GM12878 (cell line): ENCODE measurements around the gene ADGRD1. TPM values are rescaled to one million over a fixed set of nuclear protein-coding genes. Genes with fewer than 3 reads are reported as not detected.

ENCODE experiments used
- ATAC-seq: fragments of 200-7000 bp; cut with Tn5 transposase; 3 replicates; pipeline ENCODE4 v1.9.1; 2020; ENCODE audit warnings: mild to moderate bottlenecking, moderate library complexity
- BruUV-seq: library from RNA; stranded (reverse); fragments of 400-500 nt; replicated peaks from 2 replicates; lab custom pipeline; 2021; lab: Mats Ljungman, UMichigan
- CTCF ChIA-PET: fragments of 300-600 bp; sonication (Branson Sonifier 250); formaldehyde crosslinking; extraction: SDS; loops from one replicate; lab custom pipeline; 2021; ENCODE audit warnings: inconsistent platforms; lab: Yijun Ruan, JAX
- POLR2A ChIA-PET: fragments of 350-600 bp; formaldehyde crosslinking; extraction: SDS; loops from one replicate; lab custom pipeline; 2021; ENCODE audit warnings: inconsistent platforms; lab: Charles Lee
- RAD21 ChIA-PET: fragments of 300-600 bp; sonication (Branson Sonifier 250); formaldehyde crosslinking; loops from one replicate; lab custom pipeline; 2023; ENCODE audit warnings: antibody characterized with exemption; ENCODE audit not compliant: unreplicated experiment; lab: Charles Lee
- SMC1A ChIA-PET: fragments of 300-600 bp; sonication (Branson Sonifier 250); formaldehyde crosslinking; loops from one replicate; lab custom pipeline; 2023; ENCODE audit not compliant: unreplicated experiment, uncharacterized antibody; lab: Charles Lee
- DNase-seq: peaks from one replicate; pipeline ENCODE4 v3.0.0-alpha.2; 2011; ENCODE audit warnings: low read depth, low spot score
- FAIRE-seq: peaks from 3 replicates; lab custom pipeline; 2011; peaks lifted over from hg19 to GRCh38; lab: Jason Lieb, UNC
- H2AFZ ChIP-seq: 2 replicates; pipeline ENCODE4 v1.6.0; 2011; ENCODE audit warnings: low read depth, low read length, control low read depth; ENCODE audit not compliant: control insufficient read depth
- H3K27ac ChIP-seq: 2 replicates; pipeline ENCODE4 v1.5.1; 2011; ENCODE audit warnings: control low read depth; ENCODE audit not compliant: control insufficient read depth, insufficient read depth
- H3K27me3 ChIP-seq, 2 experiments: replicated peaks in 1 of 2; 2 replicates each; pipeline versions ENCODE4 v1.6.0 to v1.6.1; 2011; ENCODE audit warnings: low read length in 1 of 2; ENCODE audit not compliant: control insufficient read depth in 2 of 2, insufficient read depth in 2 of 2
- H3K36me3 ChIP-seq, 2 experiments: 2 replicates each; pipeline ENCODE4 v1.5.1; 2011; ENCODE audit warnings: low read length in 1 of 2; ENCODE audit not compliant: control insufficient read depth in 2 of 2, insufficient read depth in 2 of 2
- H3K4me1 ChIP-seq: 2 replicates; pipeline ENCODE4 v1.6.1; 2011; ENCODE audit warnings: mild to moderate bottlenecking, low read length, moderate library complexity, mixed read lengths; ENCODE audit not compliant: control insufficient read depth, insufficient read depth
- H3K4me2 ChIP-seq: 2 replicates; pipeline ENCODE4 v1.6.0; 2011; ENCODE audit warnings: control low read depth; ENCODE audit not compliant: control insufficient read depth, insufficient read depth
- H3K4me3 ChIP-seq: fragments of 200-600 bp; sonication (generic); 2 replicates; pipeline ENCODE4 v1.5.1; 2016
- H3K79me2 ChIP-seq: 2 replicates; pipeline ENCODE4 v1.6.0; 2011; ENCODE audit warnings: low read length; ENCODE audit not compliant: control insufficient read depth, insufficient read depth
- H3K9ac ChIP-seq: 2 replicates; pipeline ENCODE4 v1.8.0; 2011; ENCODE audit warnings: low read length, control low read depth, mixed read lengths; ENCODE audit not compliant: control insufficient read depth, insufficient read depth
- H3K9me3 ChIP-seq: replicated peaks from 3 replicates; pipeline ENCODE4 v1.5.1; 2011; ENCODE audit warnings: mild to moderate bottlenecking, low read length; ENCODE audit not compliant: control insufficient read depth, insufficient read depth
- H4K20me1 ChIP-seq: 2 replicates; pipeline ENCODE4 v1.6.0; 2011; ENCODE audit not compliant: control insufficient read depth, insufficient read depth
- CHD4 ChIP-seq: fragments of 200-600 bp; sonication (generic); IDR thresholded peaks from 2 replicates; pipeline ENCODE4 v1.6.1; 2016; ENCODE audit warnings: mild to moderate bottlenecking
- HCFC1 ChIP-seq: fragments of 150-350 bp; IDR thresholded peaks from 2 replicates; pipeline ENCODE4 v1.6.1; 2014; ENCODE audit warnings: low read length
- MTA3 ChIP-seq: IDR thresholded peaks from 2 replicates; pipeline ENCODE4 v1.6.1; 2012; ENCODE audit warnings: low read length, inconsistent platforms, borderline replicate concordance
- NBN ChIP-seq: fragments of 450-650 bp; IDR thresholded peaks from 2 replicates; pipeline ENCODE4 v1.6.1; 2016
- NFYA ChIP-seq: IDR thresholded peaks from 2 replicates; pipeline ENCODE4 v1.6.1; 2011; ENCODE audit warnings: low read depth, mild to moderate bottlenecking, low read length, improper control_type of control experiment, borderline replicate concordance
- PAX5 ChIP-seq: IDR thresholded peaks from 2 replicates; pipeline ENCODE4 v1.6.1; 2011; ENCODE audit warnings: low read depth, low read length, borderline replicate concordance
- POLR2A ChIP-seq: IDR thresholded peaks from 2 replicates; pipeline ENCODE4 v1.6.1; 2011; ENCODE audit warnings: low read depth, mild to moderate bottlenecking, low read length
- RBBP5 ChIP-seq: fragments of 200-600 bp; sonication (generic); conservative IDR thresholded peaks from 2 replicates; pipeline ENCODE4 v1.6.1; 2016
- RELB ChIP-seq: fragments of 450-650 bp; IDR thresholded peaks from 2 replicates; pipeline ENCODE4 v1.6.1; 2017; ENCODE audit warnings: low read depth, mild to moderate bottlenecking, moderate library complexity
- SKIL ChIP-seq: fragments of 450-650 bp; IDR thresholded peaks from 2 replicates; pipeline ENCODE4 v1.6.1; 2017; ENCODE audit warnings: mild to moderate bottlenecking, low read depth, inconsistent platforms; ENCODE audit not compliant: poor library complexity, severe bottlenecking
- SP1 ChIP-seq: IDR thresholded peaks from one replicate; pipeline ENCODE4 v1.6.1; 2011; ENCODE audit warnings: low read depth, low read length
- YY1 ChIP-seq: IDR thresholded peaks from 2 replicates; pipeline ENCODE4 v1.6.1; 2011; ENCODE audit warnings: low read depth, mild to moderate bottlenecking, low read length
- ZNF687 ChIP-seq: fragments of 450-650 bp; IDR thresholded peaks from 2 replicates; pipeline ENCODE4 v1.6.1; 2017; ENCODE audit warnings: mild to moderate bottlenecking, moderate library complexity
- WGBS: methylation state at CpG from one replicate; pipeline ENCODE4 v1.1.6; 2016; ENCODE audit warnings: low lambda C conversion rate; ENCODE audit not compliant: insufficient replicate concordance, insufficient coverage; ENCODE audit errors: missing lambda C conversion rate; 5-methylcytosine and 5-hydroxymethylcytosine counted together
- in situ Hi-C: fragments of 300-500 bp; cut with MboI; formaldehyde crosslinking; loops from 9 replicates; pipeline ENCODE4 v1.14.3; 2018; ENCODE audit warnings: mixed read lengths
- intact Hi-C: fragments of 100-400 bp; cut with micrococcal nuclease; formaldehyde crosslinking; loops from one replicate; pipeline ENCODE4 v1.14.2; 2022; ENCODE audit not compliant: unreplicated experiment
- polyA plus RNA-seq, 11 experiments: library from polyadenylated mRNA; depleted of rRNA in 4 of 11; unstranded in 6 of 11; stranded (reverse) in 5 of 11; fragments of >200 nt; fragmentation: Nextera tagmentation in 4 of 11; fragmentation: Illumina TruSeq in 1 of 11; extraction: Ambion mirVana in 4 of 11; extraction: Trizol in 1 of 11; gene quantifications; 1 replicate in 1 of 11; 2 replicates in 10 of 11; pipeline versions ENCODE4 v1.2.1 to v1.2.3, GENCODE V29; 2011 to 2016; ENCODE audit warnings: inconsistent platforms in 2 of 11, missing spikeins in 2 of 11, low read depth in 1 of 11
- total RNA-seq, 4 experiments: library from RNA; depleted of rRNA in 3 of 4; stranded (reverse); fragments of >200 nt in 3 of 4; fragmentation: Illumina TruSeq in 1 of 4; extraction: Trizol in 1 of 4; gene quantifications; 2 replicates each; pipeline versions ENCODE4 v1.2.1 to v1.2.3, GENCODE V29; 2013 to 2021

The ADGRD1 gene
- total and polyA plus RNA-seq, 10 of the 15 experiments (the other 5 are each of a cell fraction or from before 2014, with no cell fraction given) = 0.15 to 12.7 (median 1.2) TPM

- Histone ChIP-seq H3K36me3 (no peaks in the 10 kb centered on the region), H3K79me2 (no peaks in the 10 kb centered on the region), H3K4me3 (no peak overlapping the region), H3K9ac (no peak overlapping the region), H3K27me3 (no peaks in the 10 kb centered on the region; a peak in 1 of 4 replicates), H3K4me1 (no peaks in the 10 kb centered on the region), H3K27ac (no peak overlapping the region), H3K9me3 (no peaks in the 10 kb centered on the region), H3K4me2 (no peak overlapping the region), H4K20me1 (no peaks in the 10 kb centered on the region), H2AFZ (no peak overlapping the region)
- CTCF ChIA-PET = no interaction called here
- BruUV-seq = no TSS peak
- 76% methylated on average over 11 of the region's 11 CpGs for WGBS
- in situ Hi-C loops (no loop called here), intact Hi-C loops (no loop called here)
- FAIRE-seq = no peak
- POLR2A ChIA-PET = no interaction called here
- RAD21 ChIA-PET = no interaction called here
- no peak for DNase-seq
- SMC1A ChIA-PET = no interaction called here
- no peak for ATAC-seq
- TF ChIP-seq PAX5 (no peak), POLR2A (no peak), YY1 (no peak), NBN (no peak)
Measured at GRCh38 chr12:131026754-131027153, 73.0 kb downstream of the ADGRD1 start.

- ChIA-PET POLR2A (no interaction called here), CTCF (no interaction called here), SMC1A (no interaction called here), RAD21 (no interaction called here)
- H3K4me1 ChIP-seq = no peaks in the 10 kb centered on the region
- no TSS peak for BruUV-seq
- intact Hi-C loops (no loop called here), in situ Hi-C loops (no loop called here)
- no peaks in the 10 kb centered on the region for H3K79me2 ChIP-seq
- H3K27me3 ChIP-seq = no peaks in the 10 kb centered on the region; a peak in 1 of 4 replicates
- no peak overlapping the region for H3K4me3 ChIP-seq
- FAIRE-seq (no peak), ATAC-seq (no peak), DNase-seq (no peak)
- no peak overlapping the region for H3K4me2 ChIP-seq
- H4K20me1 ChIP-seq = no peaks in the 10 kb centered on the region
- no peaks in the 10 kb centered on the region for H3K36me3 ChIP-seq
- H3K27ac ChIP-seq = no peak overlapping the region
- 77% methylated on average over 9 of the region's 9 CpGs for WGBS
- no peak overlapping the region for H3K9ac ChIP-seq
- no peaks in the 10 kb centered on the region for H3K9me3 ChIP-seq
- H2AFZ ChIP-seq = no peak overlapping the region
- TF ChIP-seq SKIL = no peak
- no peak for TF ChIP-seq ZNF687
- no peak for TF ChIP-seq MTA3
- no peak for TF ChIP-seq RBBP5
- TF ChIP-seq CHD4 = no peak
- no peak for TF ChIP-seq RELB
- no peak for TF ChIP-seq SP1
- no peak for TF ChIP-seq HCFC1
- TF ChIP-seq NFYA = no peak
Measured at GRCh38 chr12:131027264-131027663, 73.6 kb downstream of the ADGRD1 start.
